ENCODE results near the gene ENHO. TPM values are rescaled to one million over a fixed set of nuclear protein-coding genes. Genes with fewer than 3 reads are reported as not detected.

Gene ENHO
- total and polyA plus RNA-seq, 3 donors from 2014 or later: 24.7 to 31.2 (median 25.7) TPM

GRCh38 chr9:34547960-34548611 is 25.3 kb upstream of the ENHO start:
- H3K4me1 ChIP-seq: no peaks in the 10 kb centered on the region
- DNase-seq: peak; percentile 89
- no peaks in the 10 kb centered on the region for H3K9me3 ChIP-seq
- no peak overlapping the region for H3K4me3 ChIP-seq
- no peaks in the 10 kb centered on the region for H3K27me3 ChIP-seq
- intact Hi-C loops (cut with DNase I; ENCODE audit: low total_unique reads): no loop called here
- H3K27ac ChIP-seq: no peak overlapping the region
- TF ChIP-seq CTCF (IDR thresholded peaks at IDR 0.05): peak; percentile 78 to 80 (median 79)
- no peak for TF ChIP-seq POLR2A (IDR thresholded peaks at IDR 0.05)
- no peaks in the 10 kb centered on the region for H3K36me3 ChIP-seq (ENCODE audit: low read depth, missing control alignments)
- WGBS, 2 donors: 25 to 37% methylated on average over 11 to 13 of the region's 13 CpGs

- H3K36me3 ChIP-seq (ENCODE audit: low read depth, missing control alignments): no peaks in the 10 kb centered on the region
- no peaks in the 10 kb centered on the region for H3K4me1 ChIP-seq
- DNase-seq: peak; percentile 80
- no peak overlapping the region for H3K27ac ChIP-seq
- intact Hi-C loops (cut with DNase I; ENCODE audit: low total_unique reads): no loop called here
- H3K9me3 ChIP-seq: no peaks in the 10 kb centered on the region
- TF ChIP-seq CTCF (IDR thresholded peaks at IDR 0.05) (peak; percentile 63 to 77 (median 75)), POLR2A (IDR thresholded peaks at IDR 0.05) (no peak)
- H3K4me3 ChIP-seq: no peak overlapping the region
- H3K27me3 ChIP-seq: no peaks in the 10 kb centered on the region
- WGBS, 2 donors: 68 to 69% methylated on average over 16 of the region's 16 CpGs
Observed at GRCh38 chr9:34546834-34547827, 24.3 kb upstream of the ENHO start.

GRCh38 chr9:34546102-34546833 is 23.5 kb upstream of the ENHO start:
- peak; percentile 13 for DNase-seq
- intact Hi-C loops (cut with DNase I; ENCODE audit: low total_unique reads): no loop called here
- H3K36me3 ChIP-seq (ENCODE audit: low read depth, missing control alignments): no peaks in the 10 kb centered on the region
- TF ChIP-seq POLR2A (IDR thresholded peaks at IDR 0.05) (no peak), CTCF (IDR thresholded peaks at IDR 0.05) (no peak)
- no peaks in the 10 kb centered on the region for H3K9me3 ChIP-seq
- no peaks in the 10 kb centered on the region for H3K27me3 ChIP-seq
- H3K4me1 ChIP-seq: no peaks in the 10 kb centered on the region
- WGBS, 2 donors: 88 to 89% methylated on average over 7 of the region's 7 CpGs
- no peak overlapping the region for H3K27ac ChIP-seq
- no peak overlapping the region for H3K4me3 ChIP-seq

GRCh38 chr9:34545497-34545896 is 22.7 kb upstream of the ENHO start:
- WGBS, 2 donors: 90% methylated on average over 6 of the region's 6 CpGs
- intact Hi-C loops (cut with DNase I; ENCODE audit: low total_unique reads): no loop called here

More at GRCh38 chr9:34545497-34545896, 22.7 kb upstream of the ENHO start:
- H3K36me3 ChIP-seq (ENCODE audit: low read depth, missing control alignments): no peaks in the 10 kb centered on the region
- H3K4me1 ChIP-seq: no peaks in the 10 kb centered on the region
- no peak overlapping the region for H3K27ac ChIP-seq
- TF ChIP-seq CTCF (IDR thresholded peaks at IDR 0.05): no peak
- no peak for TF ChIP-seq POLR2A (IDR thresholded peaks at IDR 0.05)
- no peaks in the 10 kb centered on the region for H3K9me3 ChIP-seq
- H3K27me3 ChIP-seq: no peaks in the 10 kb centered on the region
- no peak overlapping the region for H3K4me3 ChIP-seq
- DNase-seq: peak; percentile 13

Measured in testis (tissue), 3 donors.